ENCODE results near the gene GSAP.
A peak's percentile ranks its signal among the peaks of the same experiment; 100 is the strongest.
"Not testable (repeated sequence)": the region's sequence is repeated elsewhere in the genome, so short reads cannot be mapped to it uniquely, and the experiment has no call there.

Gene GSAP

GRCh38 chr7:77308792-77309191 lies 107.4 kb downstream of the GSAP start:
- FAIRE-seq, result no peak
- no peak for DNase-seq (ENCODE audit: extremely low spot score, insufficient read length, low read depth)

- FAIRE-seq (no peak), DNase-seq (ENCODE audit: extremely low spot score, insufficient read length, low read depth) (no peak)
Observed at GRCh38 chr7:77306231-77307067, 109.7 kb downstream of the GSAP start.

GRCh38 chr7:77295549-77295948 lies 120.6 kb downstream of the GSAP start:
- FAIRE-seq (no peak), DNase-seq (ENCODE audit: extremely low spot score, insufficient read length, low read depth) (no peak)

GRCh38 chr7:77293046-77293445 lies 123.1 kb downstream of the GSAP start:
- no peak for FAIRE-seq
- DNase-seq (ENCODE audit: extremely low spot score, insufficient read length, low read depth), result no peak

GRCh38 chr7:77290425-77290824 lies 125.7 kb downstream of the GSAP start:
- DNase-seq (ENCODE audit: extremely low spot score, insufficient read length, low read depth), result no peak
- FAIRE-seq, result no peak

GRCh38 chr7:77289387-77289786 lies 126.8 kb downstream of the GSAP start:
- FAIRE-seq (no peak), DNase-seq (ENCODE audit: extremely low spot score, insufficient read length, low read depth) (no peak)

GRCh38 chr7:77288676-77289320 lies 127.4 kb downstream of the GSAP start:
- FAIRE-seq, result no peak
- DNase-seq (ENCODE audit: extremely low spot score, insufficient read length, low read depth), result no peak

- FAIRE-seq, result no peak
Observed at GRCh38 chr7:77284616-77285015, 131.5 kb downstream of the GSAP start.

GRCh38 chr7:77284005-77284404 lies 132.1 kb downstream of the GSAP start:
- no peak for DNase-seq (ENCODE audit: extremely low spot score, insufficient read length, low read depth)
- FAIRE-seq, result no peak

More at GRCh38 chr7:77284616-77285015, 131.5 kb downstream of the GSAP start:
- DNase-seq (ENCODE audit: extremely low spot score, insufficient read length, low read depth), result no peak

GRCh38 chr7:77282897-77283296 lies 133.3 kb downstream of the GSAP start:
- no peak for DNase-seq (ENCODE audit: extremely low spot score, insufficient read length, low read depth)
- FAIRE-seq, result no peak

GRCh38 chr7:77281780-77282478 lies 134.2 kb downstream of the GSAP start:
- FAIRE-seq (no peak), DNase-seq (ENCODE audit: extremely low spot score, insufficient read length, low read depth) (no peak)

- no peak for FAIRE-seq
Observed at GRCh38 chr7:77276120-77276519, 140.0 kb downstream of the GSAP start.

GRCh38 chr7:77275663-77276062 lies 140.5 kb downstream of the GSAP start:
- DNase-seq (ENCODE audit: extremely low spot score, insufficient read length, low read depth); FAIRE-seq: not testable (repeated sequence)

More at GRCh38 chr7:77276120-77276519, 140.0 kb downstream of the GSAP start:
- no peak for DNase-seq (ENCODE audit: extremely low spot score, insufficient read length, low read depth)

GRCh38 chr7:77271766-77272165 lies 144.4 kb downstream of the GSAP start:
- DNase-seq (ENCODE audit: extremely low spot score, insufficient read length, low read depth), result no peak
- FAIRE-seq, result no peak

- FAIRE-seq (no peak), DNase-seq (ENCODE audit: extremely low spot score, insufficient read length, low read depth) (no peak)
Observed at GRCh38 chr7:77270094-77270480, 146.1 kb downstream of the GSAP start.

- DNase-seq (ENCODE audit: extremely low spot score, insufficient read length, low read depth), result no peak
Observed at GRCh38 chr7:77269360-77270093, 146.6 kb downstream of the GSAP start.

GRCh38 chr7:77266291-77266794 lies 149.8 kb downstream of the GSAP start:
- peak; percentile 56 for FAIRE-seq
- DNase-seq (ENCODE audit: extremely low spot score, insufficient read length, low read depth), result peak; percentile 20

More at GRCh38 chr7:77269360-77270093, 146.6 kb downstream of the GSAP start:
- peak; percentile 84 for FAIRE-seq

GRCh38 chr7:77265666-77266065 lies 150.5 kb downstream of the GSAP start:
- DNase-seq (ENCODE audit: extremely low spot score, insufficient read length, low read depth), result no peak
- no peak for FAIRE-seq

- FAIRE-seq (no peak), DNase-seq (ENCODE audit: extremely low spot score, insufficient read length, low read depth) (no peak)
Observed at GRCh38 chr7:77262316-77262715, 153.8 kb downstream of the GSAP start.

Measured in GM18507 (cell line).